ENCODE results near the gene CREBZF. TPM values are rescaled to one million over a fixed set of nuclear protein-coding genes. Genes with fewer than 3 reads are reported as not detected.

CREBZF gene
- total RNA-seq, 1 experiment from 2014 or later, result 36.0 TPM

- Mint-ChIP-seq H3K4me1 (ENCODE audit: insufficient read depth, unreplicated experiment) (no peaks in the 10 kb centered on the region), H3K9me3 (ENCODE audit: unreplicated experiment) (no peaks in the 10 kb centered on the region), H3K27me3 (ENCODE audit: insufficient read depth, unreplicated experiment) (peaks cover 17% of the 10 kb centered on the region), H3K36me3 (ENCODE audit: insufficient read depth, unreplicated experiment) (peaks cover 6% of the 10 kb centered on the region), H3K4me3 (ENCODE audit: unreplicated experiment) (no peak overlapping the region), H3K27ac (ENCODE audit: low read depth, unreplicated experiment) (no peak overlapping the region)
- intact Hi-C loops (cut with micrococcal nuclease), result no loop called here
- BruUV-seq (replicated peaks), result no TSS peak
- CTCF ChIA-PET, result no interaction called here
- POLR2A ChIA-PET, result no interaction called here
- no peak for TF ChIP-seq CTCF (IDR thresholded peaks at IDR 0.05; ENCODE audit: unreplicated experiment)
- DNase-seq (ENCODE audit: unreplicated experiment), result no peak
These were observed 21.7 kb downstream of the CREBZF start for GRCh38 chr11:85643191-85643614.

- ChIA-PET POLR2A (interaction anchor here (0.7 kb wide), 1 partner anchor 14 kb away, joined by 3 read pairs; no protein-coding TSS in a partner anchor), CTCF (no interaction called here)
- H3K9me3 Mint-ChIP-seq (ENCODE audit: unreplicated experiment), result no peaks in the 10 kb centered on the region
- no TSS peak for BruUV-seq (replicated peaks)
- no peaks in the 10 kb centered on the region for H3K4me1 Mint-ChIP-seq (ENCODE audit: insufficient read depth, unreplicated experiment)
- TF ChIP-seq CTCF (IDR thresholded peaks at IDR 0.05; ENCODE audit: unreplicated experiment), result no peak
- DNase-seq (ENCODE audit: unreplicated experiment), result no peak
- peaks cover 30% of the 10 kb centered on the region for H3K36me3 Mint-ChIP-seq (ENCODE audit: insufficient read depth, unreplicated experiment)
- no peak overlapping the region for H3K4me3 Mint-ChIP-seq (ENCODE audit: unreplicated experiment)
- H3K27ac Mint-ChIP-seq (ENCODE audit: low read depth, unreplicated experiment), result no peak overlapping the region
- H3K27me3 Mint-ChIP-seq (ENCODE audit: insufficient read depth, unreplicated experiment), result no peaks in the 10 kb centered on the region
- intact Hi-C loops (cut with micrococcal nuclease), result no loop called here
These were observed 30.2 kb downstream of the CREBZF start for GRCh38 chr11:85634747-85635146.

GRCh38 chr11:85628771-85629341 lies 36.1 kb downstream of the CREBZF start:
- H3K36me3 Mint-ChIP-seq (ENCODE audit: insufficient read depth, unreplicated experiment), result peaks cover 15% of the 10 kb centered on the region
- no peak for TF ChIP-seq CTCF (IDR thresholded peaks at IDR 0.05; ENCODE audit: unreplicated experiment)
- no peaks in the 10 kb centered on the region for H3K9me3 Mint-ChIP-seq (ENCODE audit: unreplicated experiment)
- no peaks in the 10 kb centered on the region for H3K27me3 Mint-ChIP-seq (ENCODE audit: insufficient read depth, unreplicated experiment)
- ChIA-PET CTCF (interaction anchor here (0.9 to 1.2 kb wide), 2 partner anchors 31 to 33 kb away, joined by 3 read pairs; no protein-coding TSS in a partner anchor), POLR2A (interaction anchor here (0.5 to 7.6 kb wide), 22 partner anchors 9 to 852 kb away, joined by 3 to 152 read pairs (median 4); partner anchors contain the start of genes CREBZF, EED and TMEM126A)
- TSS peak; percentile 59 for BruUV-seq (replicated peaks)
- peak overlapping the region; percentile 96 for H3K27ac Mint-ChIP-seq (ENCODE audit: low read depth, unreplicated experiment)
- H3K4me3 Mint-ChIP-seq (ENCODE audit: unreplicated experiment), result peak overlapping the region; percentile 92
- H3K4me1 Mint-ChIP-seq (ENCODE audit: insufficient read depth, unreplicated experiment), result peaks cover 14% of the 10 kb centered on the region
- no peak for DNase-seq (ENCODE audit: unreplicated experiment)
- intact Hi-C loops (cut with micrococcal nuclease), result loop anchor here (1.0 to 10.0 kb wide), 3 partner anchors 36 to 616 kb away; partner anchors contain the start of gene CREBZF

GRCh38 chr11:85627998-85628770 lies 36.7 kb downstream of the CREBZF start, which contains the start of gene TMEM126B:
Gene TMEM126B, plus strand, starts transcription at chr11:85628593. Its CDS starts 15 bp downstream, at chr11:85628608.
- H3K4me1 Mint-ChIP-seq (ENCODE audit: insufficient read depth, unreplicated experiment), result peaks cover 14% of the 10 kb centered on the region
- H3K27me3 Mint-ChIP-seq (ENCODE audit: insufficient read depth, unreplicated experiment), result no peaks in the 10 kb centered on the region
- H3K9me3 Mint-ChIP-seq (ENCODE audit: unreplicated experiment), result no peaks in the 10 kb centered on the region
- intact Hi-C loops (cut with micrococcal nuclease), result loop anchor here (1.0 to 10.0 kb wide), 3 partner anchors 37 to 617 kb away; partner anchors contain the start of gene CREBZF
- H3K4me3 Mint-ChIP-seq (ENCODE audit: unreplicated experiment), result peak within 1 kb of the TSS; percentile 92
- peak; percentile 98 for DNase-seq (ENCODE audit: unreplicated experiment)
- peak within 1 kb of the TSS; percentile 96 for H3K27ac Mint-ChIP-seq (ENCODE audit: low read depth, unreplicated experiment)
- BruUV-seq (replicated peaks), result no TSS peak
- TF ChIP-seq CTCF (IDR thresholded peaks at IDR 0.05; ENCODE audit: unreplicated experiment), result no peak
- POLR2A ChIA-PET, result interaction anchor here (0.5 to 7.6 kb wide), 25 partner anchors 10 to 853 kb away, joined by 3 to 152 read pairs (median 4); partner anchors contain the start of genes CREBZF, EED and TMEM126A
- peaks cover 15% of the 10 kb centered on the region for H3K36me3 Mint-ChIP-seq (ENCODE audit: insufficient read depth, unreplicated experiment)
- CTCF ChIA-PET, result interaction anchor here (0.6 to 1.2 kb wide), 3 partner anchors 32 to 640 kb away, joined by 3 read pairs; no protein-coding TSS in a partner anchor

Measured in MCF 10A (cell line).